ENCODE data around the gene MMP8.
"Not testable (repeated sequence)": the region's sequence is repeated elsewhere in the genome, so short reads cannot be mapped to it uniquely, and the experiment has no call there.

MMP8 gene

DNA sequence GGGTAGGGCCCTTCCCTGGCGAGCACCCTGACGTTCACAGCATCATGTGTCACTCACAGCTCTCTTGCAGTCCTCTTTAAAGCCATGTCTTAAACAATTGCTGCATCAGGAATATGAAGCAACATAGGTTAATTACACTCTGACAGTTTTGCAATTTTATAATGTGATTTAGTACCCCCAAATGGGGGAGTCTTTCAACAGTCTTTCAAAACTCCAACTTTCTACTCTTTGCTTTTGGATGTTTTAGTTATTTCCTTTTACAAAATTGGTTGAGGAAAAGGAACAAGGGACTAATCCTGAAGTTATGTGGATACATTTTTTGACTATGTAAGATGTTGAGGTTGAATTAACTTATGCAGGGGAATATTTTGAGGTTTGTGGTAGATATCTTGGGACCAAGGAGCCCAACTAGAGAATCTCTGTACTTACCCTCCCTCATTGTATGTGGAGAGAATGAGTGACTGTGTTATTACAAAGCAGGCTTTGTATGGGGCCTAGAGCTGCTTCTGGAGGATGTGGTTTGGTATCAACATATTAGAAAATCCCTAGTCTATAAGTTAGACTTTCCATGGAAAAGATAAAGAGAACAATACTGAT is at the start of gene MMP8:
Gene MMP8, minus strand, starts transcription at position 51 of the 597 bp plus-strand sequence. CDS start 99 bp downstream, outside the sequence.
- no peak for DNase-seq

GRCh38 chr11:102773386-102773785 is 48.6 kb upstream of the MMP8 start:
- no peak for DNase-seq

DNA sequence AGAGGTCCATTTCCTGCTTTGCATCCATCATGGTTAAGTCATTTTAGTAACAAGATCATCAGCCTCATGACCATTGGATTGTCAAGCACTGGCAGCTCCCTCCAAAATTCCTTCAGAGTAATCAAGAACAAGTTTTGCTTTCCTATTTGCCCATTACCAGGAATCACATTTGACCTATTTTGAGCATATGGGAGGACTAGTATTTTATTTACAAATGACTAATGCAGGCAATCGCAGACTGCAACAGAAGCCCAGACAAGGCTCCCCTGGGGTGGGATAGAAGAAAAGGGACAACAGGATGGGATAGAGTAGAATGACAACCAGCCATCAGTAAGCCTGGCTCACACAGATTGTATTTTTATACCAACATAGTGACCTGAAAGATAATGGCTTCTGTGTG is 46.6 kb upstream of the MMP8 start:
- DNase-seq: no peak

DNA sequence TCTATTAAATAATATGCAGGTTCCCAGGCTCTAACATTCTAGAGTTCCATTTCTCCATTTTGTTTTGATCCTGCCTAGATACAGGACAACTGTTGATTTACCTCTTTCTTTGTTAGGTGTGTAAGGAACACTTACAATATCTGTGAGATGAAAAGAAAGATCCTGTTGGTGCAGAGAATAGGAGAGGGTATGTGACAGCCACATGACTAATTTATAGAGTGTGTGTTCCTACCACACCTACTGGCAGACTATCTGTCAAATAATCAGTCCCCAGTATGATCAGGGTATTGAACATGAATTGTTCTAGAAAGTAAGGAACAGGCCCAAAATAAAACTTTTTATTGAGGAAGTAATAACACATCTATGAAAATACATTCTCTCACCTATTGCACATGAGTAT is 45.4 kb upstream of the MMP8 start:
- DNase-seq: no peak

DNA sequence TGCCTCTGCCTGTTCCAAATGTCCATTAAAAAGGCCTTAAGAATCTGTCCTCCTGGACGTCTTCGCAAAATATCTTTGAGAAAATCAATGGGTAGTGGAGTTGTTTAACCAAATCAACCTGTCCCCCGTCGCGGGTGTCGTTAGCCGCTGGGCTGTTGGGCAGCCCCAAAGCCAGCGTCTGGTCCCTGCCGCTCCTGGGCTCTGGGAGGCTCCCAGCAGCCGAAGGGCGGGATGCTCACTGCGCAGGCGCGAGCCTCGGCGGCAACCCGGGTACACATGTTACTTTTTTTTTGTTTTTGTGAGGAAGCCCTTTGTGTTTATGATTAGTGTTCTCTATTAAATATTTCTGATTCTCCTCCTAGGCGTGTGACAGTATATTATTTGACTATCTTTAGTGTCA is 43.0 kb upstream of the MMP8 start:
- no peak for DNase-seq

DNA sequence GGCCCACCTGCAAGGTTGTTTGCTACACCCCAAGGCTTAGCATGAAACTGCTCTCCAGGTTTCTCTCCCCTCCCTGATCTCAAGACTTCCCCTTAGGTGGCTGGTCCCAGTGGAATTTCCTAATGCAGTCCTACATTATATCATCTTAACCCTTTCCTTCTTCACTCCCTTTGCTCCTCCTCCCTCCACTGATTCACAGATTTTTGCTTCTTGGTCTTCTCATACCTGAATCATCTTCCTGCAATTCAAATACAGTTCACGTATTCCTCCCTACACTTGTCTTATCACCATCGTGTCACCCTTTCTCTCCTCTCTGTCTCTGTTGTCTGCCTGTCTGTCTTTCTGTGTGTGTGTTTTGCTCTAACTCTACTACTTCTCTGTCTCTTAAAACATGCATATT is 38.7 kb upstream of the MMP8 start:
- DNase-seq: no peak

DNA sequence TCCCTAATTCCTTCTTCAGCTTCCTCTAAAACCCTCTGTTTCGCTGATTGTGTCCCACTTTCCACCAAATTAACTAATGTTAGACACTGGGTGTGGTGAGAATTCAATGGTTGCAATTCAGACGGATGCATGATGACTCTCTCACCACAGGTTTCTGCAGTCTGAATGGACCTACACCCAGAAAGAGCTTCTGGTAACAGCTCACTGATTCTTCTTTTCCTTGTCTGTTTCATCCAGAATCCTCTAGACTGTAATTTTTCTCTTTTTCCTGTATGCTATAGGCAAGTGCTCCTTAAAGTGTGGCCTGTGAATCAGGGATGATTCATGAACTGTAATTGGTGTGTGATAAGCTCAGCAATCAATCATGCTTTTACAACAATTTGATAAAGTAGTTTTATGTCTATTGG is 37.6 kb upstream of the MMP8 start:
- no peak for DNase-seq

DNA sequence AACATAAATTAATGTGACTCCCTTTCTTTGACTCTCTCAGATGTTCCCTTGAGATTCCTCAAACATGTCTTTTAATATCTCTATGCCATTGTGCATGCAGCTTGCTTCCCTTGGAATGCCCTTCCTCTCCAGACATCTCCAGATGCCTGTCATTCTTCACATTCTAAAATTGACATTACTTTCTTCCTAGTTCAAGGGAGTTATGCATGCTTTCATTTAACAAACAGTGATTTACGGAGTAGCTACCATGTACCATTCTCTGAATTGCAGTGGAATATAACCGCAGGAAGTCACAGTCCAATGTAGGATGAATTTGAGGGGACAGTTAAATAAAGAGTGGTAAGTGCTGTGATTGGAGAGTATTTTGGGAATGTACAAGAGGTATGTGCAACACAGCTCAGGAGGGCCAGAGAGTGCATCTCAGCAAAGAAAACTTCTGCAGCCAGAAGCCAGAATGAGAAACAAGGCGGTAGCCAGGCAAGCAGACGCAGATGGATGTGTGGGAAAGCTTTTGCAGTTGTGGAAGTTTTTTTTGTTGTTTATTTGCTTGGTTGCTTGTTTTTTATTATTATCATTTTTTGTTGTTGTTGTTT is 37.0 kb upstream of the MMP8 start:
- DNase-seq: no peak

GRCh38 chr11:102760344-102761035 is 35.7 kb upstream of the MMP8 start:
- no peak for DNase-seq

GRCh38 chr11:102757823-102758549 is 33.2 kb upstream of the MMP8 start:
- DNase-seq: no peak

DNA sequence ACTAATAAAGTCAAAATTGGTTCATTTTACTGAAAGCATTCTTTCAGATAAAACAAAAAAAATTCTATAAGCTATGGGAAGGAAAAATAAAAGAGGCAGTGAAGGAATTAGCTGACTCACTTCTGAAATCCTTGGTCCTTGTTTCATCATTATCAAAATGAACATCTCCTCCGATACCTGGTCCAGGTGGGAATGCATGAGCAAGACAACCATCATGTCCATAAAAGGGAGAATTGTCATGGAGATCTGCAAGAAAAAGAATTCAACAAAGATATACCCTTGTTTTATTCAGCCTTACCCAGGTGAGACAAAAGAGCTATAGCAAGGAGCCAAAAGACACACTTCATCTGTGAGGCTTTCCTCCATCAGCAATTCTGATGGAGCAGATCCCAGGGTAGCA is 28.5 kb upstream of the MMP8 start:
- DNase-seq: no peak

GRCh38 chr11:102751673-102752072 is 26.9 kb upstream of the MMP8 start:
- no peak for DNase-seq

GRCh38 chr11:102749101-102749722 is 24.5 kb upstream of the MMP8 start:
- DNase-seq: no peak

DNA sequence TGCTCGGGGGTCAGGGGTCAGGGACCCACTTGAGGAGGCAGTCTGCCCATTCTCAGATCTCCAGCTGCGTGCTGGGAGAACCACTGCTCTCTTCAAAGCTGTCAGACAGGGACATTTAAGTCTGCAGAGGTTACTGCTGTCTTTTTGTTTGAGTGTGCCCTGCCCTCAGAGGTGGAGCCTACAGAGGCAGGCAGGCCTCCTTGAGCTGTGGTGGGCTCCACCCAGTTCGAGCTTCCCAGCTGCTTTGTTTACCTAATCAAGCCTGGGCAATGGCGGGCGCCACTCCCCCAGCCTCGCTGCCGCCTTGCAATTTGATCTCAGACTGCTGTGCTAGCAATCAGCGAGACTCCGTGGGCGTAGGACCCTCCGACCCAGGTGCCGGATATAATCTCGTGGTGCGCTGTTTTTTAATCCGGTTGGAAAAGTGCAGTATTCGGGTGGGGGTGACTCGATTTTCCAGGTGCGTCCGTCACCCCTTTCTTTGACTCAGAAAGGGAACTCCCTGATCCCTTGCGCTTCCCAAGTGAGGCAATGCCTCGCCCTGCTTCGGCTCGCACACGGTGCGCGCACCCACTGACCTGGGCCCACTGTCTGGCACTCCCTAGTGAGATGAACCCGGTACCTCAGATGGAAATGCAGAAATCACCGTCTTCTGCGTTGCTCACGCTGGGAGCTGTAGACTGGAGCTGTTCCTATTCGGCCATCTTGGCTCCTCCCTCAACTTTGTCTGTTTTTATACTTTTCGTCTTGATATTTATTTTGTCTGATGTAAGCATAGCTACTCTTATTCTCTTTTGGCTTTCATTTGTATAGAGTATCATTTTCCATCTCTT is 22.2 kb upstream of the MMP8 start:
- not testable (repeated sequence) for DNase-seq

DNA sequence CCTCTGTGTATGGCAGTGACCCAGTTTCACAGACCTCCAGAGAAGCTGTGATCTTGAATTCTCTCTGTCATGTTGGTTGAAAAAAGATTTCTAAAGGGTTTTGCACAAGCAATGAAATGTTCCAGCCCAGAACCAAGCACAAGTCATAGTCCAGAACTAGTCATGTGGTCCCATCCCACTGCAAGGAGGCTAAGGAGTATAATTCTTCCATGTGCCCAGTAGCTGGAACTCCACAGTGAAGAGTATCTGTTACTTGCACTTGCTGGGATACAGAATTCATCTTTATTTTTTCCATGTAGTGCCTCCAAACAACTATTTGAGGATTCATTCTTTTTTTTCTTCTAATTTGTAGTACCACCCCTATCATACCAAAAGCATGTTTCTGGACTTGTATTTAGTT is 9.9 kb upstream of the MMP8 start:
- DNase-seq: no peak

GRCh38 chr11:102733232-102733875 is 8.6 kb upstream of the MMP8 start:
- peak; percentile 37 for DNase-seq

DNA sequence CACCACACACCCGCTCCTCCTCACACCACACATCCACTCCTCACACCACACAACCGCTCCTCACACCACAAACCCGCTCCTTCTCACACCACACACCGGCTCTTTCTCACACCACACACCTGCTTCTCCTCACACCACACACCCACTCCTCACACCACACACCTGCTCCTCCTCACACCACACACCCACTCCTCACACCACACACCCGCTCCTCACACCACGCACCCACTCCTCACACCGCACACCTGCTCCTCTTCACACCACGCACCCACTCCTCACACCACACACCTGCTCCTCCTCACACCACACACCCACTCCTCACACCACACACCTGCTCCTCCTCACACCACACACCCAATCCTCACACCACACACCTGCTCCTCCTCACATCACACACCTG is 6.2 kb upstream of the MMP8 start:
- DNase-seq: not testable (repeated sequence)

- no peak for DNase-seq
These were observed 5.4 kb upstream of the MMP8 start for GRCh38 chr11:102729849-102730815.

GRCh38 chr11:102727890-102728289 is 3.1 kb upstream of the MMP8 start:
- no peak for DNase-seq

DNA sequence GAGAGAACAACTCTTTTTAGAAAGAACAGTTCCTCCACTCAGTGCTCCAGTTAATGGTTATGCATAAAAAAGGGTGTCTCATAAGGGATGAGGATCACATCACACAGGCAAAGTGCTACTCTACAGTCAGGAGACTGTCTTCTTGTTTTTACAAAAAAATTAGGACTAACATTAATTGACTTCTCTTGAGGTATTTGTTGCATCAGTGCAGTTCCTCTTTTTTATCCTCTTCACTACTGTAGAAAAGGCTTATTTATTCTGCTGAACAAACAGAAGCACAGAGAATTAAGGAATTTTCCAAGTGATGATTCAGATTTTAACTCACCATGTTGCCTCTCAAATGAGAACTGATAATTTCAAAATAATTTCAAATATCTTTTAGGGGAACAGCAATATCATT is 1.9 kb downstream of the MMP8 start:
- DNase-seq: no peak

Measured in T1000 (cell line).